ENCODE measurements around the gene SNTG2. TPM values are rescaled to one million over a fixed set of nuclear protein-coding genes. Genes with fewer than 3 reads are reported as not detected.

SNTG2 gene
- polyA plus RNA-seq, 3 donors = not detected

GRCh38 chr2:922185-922584, 28.5 kb upstream of the SNTG2 start:
- Mint-ChIP-seq H3K27ac (no peak overlapping the region), H3K4me3 (no peak overlapping the region), H3K27me3 (ENCODE audit: low read depth in 3 of 3) (peaks cover 0 to 3% (median 3%) of the 10 kb centered on the region in 3 donors), H3K36me3 (no peaks in the 10 kb centered on the region), H3K4me1 (no peaks in the 10 kb centered on the region), H3K9me3 (peaks cover 4 to 18% (median 9%) of the 10 kb centered on the region in 7 donors)
- H3K4me3 ChIP-seq (replicated peaks in 1 of 3; ENCODE audit: low read depth in 2 of 3, low read length in 3 of 3) = no peak overlapping the region
- H3K79me2 ChIP-seq (ENCODE audit: insufficient read depth, low read length) = no peaks in the 10 kb centered on the region
- H4K20me1 ChIP-seq (ENCODE audit: insufficient read depth, low read length) = no peaks in the 10 kb centered on the region
- intact Hi-C loops (cut with micrococcal nuclease) = no loop called here
- WGBS (ENCODE audit: insufficient coverage) = 93% methylated on average over 9 of the region's 10 CpGs
- H3K36me3 ChIP-seq (replicated peaks in 1 of 2; ENCODE audit: control insufficient read depth in 1 of 2, insufficient read depth in 2 of 2, low read length in 2 of 2) = no peaks in the 10 kb centered on the region
- no peaks in the 10 kb centered on the region for H3K4me1 ChIP-seq (ENCODE audit: control insufficient read depth in 1 of 2, insufficient read depth in 2 of 2, low read length in 2 of 2)
- no peak for TF ChIP-seq CTCF (IDR thresholded peaks at IDR 0.05)
- H3K9ac ChIP-seq (ENCODE audit: insufficient read depth, low read length, poor library complexity, severe bottlenecking) = no peak overlapping the region
- no peak overlapping the region for H2AFZ ChIP-seq (ENCODE audit: insufficient read depth, low read depth, low read length, poor library complexity, severe bottlenecking)
- no peak for DNase-seq
- H3K27ac ChIP-seq (ENCODE audit: low read depth in 1 of 2, low read length in 2 of 2) = no peak overlapping the region
- H3K27me3 ChIP-seq (ENCODE audit: control insufficient read depth in 2 of 2, insufficient read depth in 2 of 2, low read length in 2 of 2) = no peaks in the 10 kb centered on the region
- H3K9me3 ChIP-seq (replicated peaks in 1 of 2; ENCODE audit: control insufficient read depth in 1 of 2, insufficient read depth in 1 of 2, low read length in 2 of 2) = peaks cover 4% of the 10 kb centered on the region in 2 donors
- no peak overlapping the region for H3K4me2 ChIP-seq (replicated peaks; ENCODE audit: extremely low read depth, low read length, poor library complexity, severe bottlenecking)

GRCh38 chr2:923832-924601, 26.6 kb upstream of the SNTG2 start:
- Mint-ChIP-seq H3K9me3 (peaks cover 9 to 26% (median 15%) of the 10 kb centered on the region in 7 donors), H3K36me3 (no peaks in the 10 kb centered on the region), H3K4me3 (no peak overlapping the region), H3K4me1 (no peaks in the 10 kb centered on the region), H3K27ac (no peak overlapping the region), H3K27me3 (ENCODE audit: low read depth in 3 of 3) (peaks cover 0 to 3% (median 3%) of the 10 kb centered on the region in 3 donors)
- peaks cover 6 to 13% of the 10 kb centered on the region in 2 donors for H3K9me3 ChIP-seq (replicated peaks in 1 of 2; ENCODE audit: control insufficient read depth in 1 of 2, insufficient read depth in 1 of 2, low read length in 2 of 2)
- no peak overlapping the region for H3K9ac ChIP-seq (ENCODE audit: insufficient read depth, low read length, poor library complexity, severe bottlenecking)
- no peak overlapping the region for H3K27ac ChIP-seq (ENCODE audit: low read depth in 1 of 2, low read length in 2 of 2)
- no peak overlapping the region for H2AFZ ChIP-seq (ENCODE audit: insufficient read depth, low read depth, low read length, poor library complexity, severe bottlenecking)
- H3K27me3 ChIP-seq (ENCODE audit: control insufficient read depth in 2 of 2, insufficient read depth in 2 of 2, low read length in 2 of 2) = no peaks in the 10 kb centered on the region
- 69% methylated on average over 5 of the region's 8 CpGs for WGBS (ENCODE audit: insufficient coverage)
- intact Hi-C loops (cut with micrococcal nuclease) = no loop called here
- H3K4me3 ChIP-seq (replicated peaks in 1 of 3; ENCODE audit: low read depth in 2 of 3, low read length in 3 of 3) = no peak overlapping the region
- no peak overlapping the region for H3K4me2 ChIP-seq (replicated peaks; ENCODE audit: extremely low read depth, low read length, poor library complexity, severe bottlenecking)
- TF ChIP-seq CTCF (IDR thresholded peaks at IDR 0.05) = no peak
- H3K4me1 ChIP-seq (ENCODE audit: control insufficient read depth in 1 of 2, insufficient read depth in 2 of 2, low read length in 2 of 2) = no peaks in the 10 kb centered on the region
- no peaks in the 10 kb centered on the region for H3K79me2 ChIP-seq (ENCODE audit: insufficient read depth, low read length)
- no peaks in the 10 kb centered on the region for H4K20me1 ChIP-seq (ENCODE audit: insufficient read depth, low read length)
- H3K36me3 ChIP-seq (replicated peaks in 1 of 2; ENCODE audit: control insufficient read depth in 1 of 2, insufficient read depth in 2 of 2, low read length in 2 of 2) = no peaks in the 10 kb centered on the region
- no peak for DNase-seq

Data from CD14-positive monocyte (primary cell).